Stimulated activated CD4-positive, alpha-beta T cell treated with anti-CD3 and anti-CD28 coated beads, Interleukin-12 subunit alpha, Interleukin-12 subunit beta, amount 100 ng/mL, for 48 hours (primary cell): ENCODE data around the gene LCLAT1.

Source experiments
- DNase-seq, 3 donors: peaks; one replicate each; pipeline ENCODE4 v3.0.0-alpha.2; 2020; ENCODE audit warnings: low read depth in 2 of 3, low spot score in 1 of 3

Gene LCLAT1

GRCh38 chr2:30514134-30514847 lies 67.2 kb downstream of the LCLAT1 start:
- DNase-seq: no peak

GRCh38 chr2:30514848-30515435 lies 67.9 kb downstream of the LCLAT1 start:
- DNase-seq: no peak

GRCh38 chr2:30516166-30516565 lies 69.1 kb downstream of the LCLAT1 start:
- DNase-seq: no peak

GRCh38 chr2:30519796-30520195 lies 72.8 kb downstream of the LCLAT1 start:
- no peak for DNase-seq

- DNase-seq: no peak
Measured at GRCh38 chr2:30522421-30522820, 75.4 kb downstream of the LCLAT1 start.

- no peak for DNase-seq
Measured at GRCh38 chr2:30527411-30527810, 80.4 kb downstream of the LCLAT1 start.

- DNase-seq: no peak
Measured at GRCh38 chr2:30527859-30528258, 80.8 kb downstream of the LCLAT1 start.

GRCh38 chr2:30530346-30530745 lies 83.3 kb downstream of the LCLAT1 start:
- DNase-seq: no peak

- DNase-seq: no peak
Measured at GRCh38 chr2:30541680-30542079, 94.6 kb downstream of the LCLAT1 start.

- no peak for DNase-seq
Measured at GRCh38 chr2:30545875-30546274, 98.8 kb downstream of the LCLAT1 start.

GRCh38 chr2:30548386-30548785 lies 101.3 kb downstream of the LCLAT1 start:
- no peak for DNase-seq

- no peak for DNase-seq
Measured at GRCh38 chr2:30549096-30549495, 102.0 kb downstream of the LCLAT1 start.

- no peak for DNase-seq
Measured at GRCh38 chr2:30559544-30560275, 112.7 kb downstream of the LCLAT1 start.

- no peak for DNase-seq
Measured at GRCh38 chr2:30561349-30561748, 114.3 kb downstream of the LCLAT1 start.

- DNase-seq: peak in 1 of 3 donors; percentile 2
Measured at GRCh38 chr2:30565851-30566358, 118.9 kb downstream of the LCLAT1 start.

GRCh38 chr2:30566631-30567030 lies 119.6 kb downstream of the LCLAT1 start:
- DNase-seq: no peak

GRCh38 chr2:30567317-30567716 lies 120.3 kb downstream of the LCLAT1 start:
- DNase-seq: no peak

- DNase-seq: no peak
Measured at GRCh38 chr2:30569946-30570345, 122.9 kb downstream of the LCLAT1 start.

GRCh38 chr2:30577151-30577550 lies 130.1 kb downstream of the LCLAT1 start:
- no peak for DNase-seq

- DNase-seq: no peak
Measured at GRCh38 chr2:30580391-30580790, 133.3 kb downstream of the LCLAT1 start.

GRCh38 chr2:30582521-30582920 lies 135.5 kb downstream of the LCLAT1 start:
- DNase-seq: no peak

GRCh38 chr2:30583204-30583749 lies 136.2 kb downstream of the LCLAT1 start:
- DNase-seq: no peak
